ENCODE measurements around the gene PTPN22.

GRCh38 chr1:113805256-113805531, 66.3 kb downstream of the PTPN22 start:
- TF ChIP-seq POLR2A (IDR thresholded peaks at IDR 0.05; ENCODE audit: extremely low read depth, insufficient read length) (no peak), MAX (IDR thresholded peaks at IDR 0.05; ENCODE audit: low read depth, low read length) (no peak), CTCF (IDR thresholded peaks at IDR 0.05; ENCODE audit: low read depth, low read length) (no peak)

All from NB4 (cell line).